K562 (cell line): ENCODE results near the gene TLR1. TPM values are rescaled to one million over a fixed set of nuclear protein-coding genes. Genes with fewer than 3 reads are reported as not detected.
A peak's percentile ranks its signal among the peaks of the same experiment; 100 is the strongest.

Experiments used
- ATAC-seq: fragments of 200-7000 bp; cut with Tn5 transposase; 3 replicates; pipeline ENCODE4 v1.9.1; 2020; ENCODE audit warnings: moderate library complexity
- BruUV-seq: library from RNA; stranded (reverse); fragments of 400-500 nt; replicated peaks from 2 replicates; lab custom pipeline; 2021; lab: Mats Ljungman, UMichigan
- CTCF ChIA-PET: fragments of 300-600 bp; formaldehyde crosslinking; extraction: SDS; loops from one replicate; lab custom pipeline; 2021; ENCODE audit warnings: low intra/inter-chr PET ratio; lab: Yijun Ruan, JAX
- POLR2A ChIA-PET: fragments of 300-600, 350-650 bp; sonication (Branson Sonifier 250); formaldehyde crosslinking; extraction: SDS; loops from one replicate; lab custom pipeline; 2021; ENCODE audit warnings: antibody characterized with exemption, inconsistent platforms; lab: Yijun Ruan, JAX
- DNase-seq, 4 experiments: peaks; one replicate each; pipeline versions ENCODE4 v3.0.0 to v3.0.0-alpha.2; 2011 to 2018; ENCODE audit warnings: low spot score in 3 of 4, mixed read lengths in 3 of 4; ENCODE audit errors: extremely low read depth in 1 of 4
- FAIRE-seq: peaks from 2 replicates; lab custom pipeline; 2011; peaks lifted over from hg19 to GRCh38; lab: Jason Lieb, UNC
- H2AFZ ChIP-seq: 2 replicates; pipeline ENCODE4 v1.6.0; 2011; ENCODE audit warnings: low read depth, low read length, control low read depth, inconsistent platforms
- H3K27ac ChIP-seq: fragments of 200-600 bp; 3 replicates; pipeline ENCODE4 v1.8.0; 2011; ENCODE audit warnings: low read depth, mild to moderate bottlenecking, control low read depth, inconsistent platforms, low read length, moderate library complexity, mixed read lengths; ENCODE audit errors: extremely low read depth
- H3K27me3 ChIP-seq, 2 experiments: fragments of 300-600 bp in 1 of 2; 2 replicates in 1 of 2; 3 replicates in 1 of 2; pipeline versions ENCODE4 v1.6.0 to v1.8.0; 2011; ENCODE audit warnings: inconsistent platforms in 2 of 2, low read length in 2 of 2, mild to moderate bottlenecking in 1 of 2, mixed read lengths in 1 of 2, moderate library complexity in 1 of 2; ENCODE audit not compliant: control insufficient read depth in 2 of 2, insufficient read depth in 2 of 2
- H3K36me3 ChIP-seq: fragments of 300-600 bp; 3 replicates; pipeline ENCODE4 v1.8.0; 2011; ENCODE audit warnings: mild to moderate bottlenecking, low read length, inconsistent platforms; ENCODE audit not compliant: control insufficient read depth, insufficient read depth
- H3K4me1 ChIP-seq, 2 experiments: fragments of 200-600 bp in 1 of 2; replicated peaks in 1 of 2; 2 replicates in 1 of 2; 3 replicates in 1 of 2; pipeline versions ENCODE4 v1.5.1 to v1.8.0; 2011; ENCODE audit warnings: inconsistent platforms in 2 of 2, low read length in 2 of 2, mild to moderate bottlenecking in 1 of 2, mixed read lengths in 1 of 2, moderate library complexity in 1 of 2; ENCODE audit not compliant: control insufficient read depth in 2 of 2, insufficient read depth in 2 of 2
- H3K4me2 ChIP-seq: 2 replicates; pipeline ENCODE4 v1.6.1; 2011; ENCODE audit warnings: low read length, control low read depth, inconsistent platforms, mixed read lengths; ENCODE audit not compliant: insufficient read depth
- H3K4me3 ChIP-seq: fragments of 200-600 bp; sonication (generic), shearing (Covaris generic); 2 replicates; pipeline ENCODE4 v1.5.1; 2016; ENCODE audit warnings: control low read depth, inconsistent platforms
- H3K79me2 ChIP-seq: fragments of 200-600 bp; 3 replicates; pipeline ENCODE4 v1.8.0; 2011; ENCODE audit warnings: low read length, inconsistent platforms; ENCODE audit not compliant: control insufficient read depth, insufficient read depth
- H3K9ac ChIP-seq, 2 experiments: 2 replicates each; pipeline versions ENCODE4 v1.6.0 to v1.6.1; 2011; ENCODE audit warnings: low read depth in 2 of 2, low read length in 2 of 2, control low read depth in 1 of 2, inconsistent platforms in 1 of 2, mild to moderate bottlenecking in 1 of 2, mixed read lengths in 1 of 2; ENCODE audit not compliant: insufficient read depth in 1 of 2
- H3K9me1 ChIP-seq: one replicate; pipeline ENCODE4 v1.6.0; 2011; ENCODE audit warnings: inconsistent platforms, mild to moderate bottlenecking, low read length, moderate library complexity; ENCODE audit not compliant: control insufficient read depth, insufficient read depth
- H3K9me3 ChIP-seq: replicated peaks from 2 replicates; pipeline ENCODE4 v1.5.1; 2011; ENCODE audit warnings: low read depth, low read length, inconsistent platforms; ENCODE audit not compliant: control insufficient read depth, insufficient read depth
- H4K20me1 ChIP-seq: replicated peaks from 2 replicates; pipeline ENCODE4 v1.6.1; 2011; ENCODE audit warnings: low read length, inconsistent platforms, mixed read lengths; ENCODE audit not compliant: control insufficient read depth, insufficient read depth
- DIDO1 ChIP-seq: fragments of 450-650 bp; IDR thresholded peaks from 2 replicates; pipeline ENCODE4 v1.6.1; 2016; ENCODE audit warnings: low read depth, missing biosample characterization, missing genetic modification characterization
- HNRNPH1 ChIP-seq: fragments of 200-400 bp; formaldehyde crosslinking; optimal IDR thresholded peaks from 2 replicates; pipeline ENCODE3; 2017; ENCODE audit warnings: low read depth, mild to moderate bottlenecking, low read length, moderate library complexity
- HNRNPK ChIP-seq: fragments of 200-400 bp; formaldehyde crosslinking; IDR thresholded peaks from one replicate; pipeline ENCODE4 v1.6.1; 2018; ENCODE audit warnings: mild to moderate bottlenecking, low read depth, low read length; ENCODE audit not compliant: poor library complexity, severe bottlenecking
- JUNB ChIP-seq: fragments of 450-650 bp; formaldehyde crosslinking; conservative IDR thresholded peaks from 2 replicates; pipeline ENCODE4 v1.4.0; 2020; ENCODE audit warnings: mild to moderate bottlenecking
- KAT7 ChIP-seq: sonication (generic); formaldehyde crosslinking; IDR thresholded peaks from 2 replicates; pipeline ENCODE4 v1.8.0; 2022; ENCODE audit warnings: missing genetic modification reagents, mild to moderate bottlenecking, borderline replicate concordance
- MCM2 ChIP-seq: fragments of 450-650 bp; IDR thresholded peaks from 2 replicates; pipeline ENCODE4 v1.6.1; 2017; ENCODE audit warnings: low read depth, mild to moderate bottlenecking
- PATZ1 ChIP-seq: fragments of 250-450 bp; sonication (Bioruptor Pico); IDR thresholded peaks from 2 replicates; pipeline ENCODE4 v1.5.0; 2020; ENCODE audit warnings: mild to moderate bottlenecking, borderline replicate concordance
- SOX6 ChIP-seq: fragments of 450-650 bp; IDR thresholded peaks from 2 replicates; pipeline ENCODE4 v1.6.1; 2014; ENCODE audit warnings: mild to moderate bottlenecking
- TAL1 ChIP-seq: fragments of 450-650 bp; IDR thresholded peaks from 2 replicates; pipeline ENCODE4 v1.6.1; 2016; ENCODE audit warnings: mild to moderate bottlenecking
- TBL1XR1 ChIP-seq, 2 experiments: IDR thresholded peaks; 2 replicates each; pipeline ENCODE4 v1.6.1; 2012; ENCODE audit warnings: improper control_type of control experiment in 2 of 2, low read length in 2 of 2, mild to moderate bottlenecking in 1 of 2
- TCF3 ChIP-seq: sonication (generic); formaldehyde crosslinking; IDR thresholded peaks from 2 replicates; pipeline ENCODE4 v1.4.0; 2020; ENCODE audit warnings: mild to moderate bottlenecking, missing genetic modification reagents
- ZHX1 ChIP-seq: fragments of 150-350 bp; conservative IDR thresholded peaks from 2 replicates; pipeline ENCODE4 v1.6.1; 2014; ENCODE audit warnings: low read length
- ZNF507 ChIP-seq: conservative IDR thresholded peaks from 2 replicates; pipeline ENCODE4 v1.6.1; 2017; ENCODE audit warnings: missing genetic modification characterization, missing compliant biosample characterization
- ZNF589 ChIP-seq: fragments of 200-800 bp; sonication (Bioruptor generic); IDR thresholded peaks from 2 replicates; pipeline ENCODE4 v1.6.1; 2016; ENCODE audit warnings: low read depth, missing genetic modification characterization, missing compliant biosample characterization
- ZNF696 ChIP-seq: fragments of 250-450 bp; sonication (Bioruptor Pico); conservative IDR thresholded peaks from 2 replicates; pipeline ENCODE4 v1.4.0; 2020; ENCODE audit warnings: mild to moderate bottlenecking, moderate library complexity
- WGBS: fragments of 100-300 bp; shearing (Covaris generic); methylation state at CpG from one replicate; pipeline ENCODE4 v1.1.6; 2016; ENCODE audit warnings: low coverage, mixed read lengths; ENCODE audit not compliant: insufficient coverage; ENCODE audit errors: missing lambda C conversion rate; 5-methylcytosine and 5-hydroxymethylcytosine counted together
- in situ Hi-C: fragments of 300-500 bp; cut with MboI; formaldehyde crosslinking; loops from 4 replicates; pipeline ENCODE4 v1.15.0; 2018; ENCODE audit warnings: inconsistent platforms, mixed read lengths
- intact Hi-C: fragments of 100-400 bp; cut with micrococcal nuclease; formaldehyde crosslinking; loops from 2 replicates; pipeline ENCODE4 v1.14.2; 2022
- polyA plus RNA-seq, 8 experiments: library from polyadenylated mRNA; depleted of rRNA in 4 of 8; stranded (reverse) in 5 of 8; unstranded in 3 of 8; fragments of >200 nt; fragmentation: Nextera tagmentation in 2 of 8; fragmentation: Illumina TruSeq in 1 of 8; extraction: Ambion mirVana in 2 of 8; extraction: Trizol in 1 of 8; gene quantifications; 2 replicates each; pipeline versions ENCODE4 v1.2.1 to v1.2.3, GENCODE V29; 2011 to 2014; ENCODE audit warnings: inconsistent platforms in 1 of 8, missing spikeins in 1 of 8
- total RNA-seq, 7 experiments: library from RNA; depleted of rRNA in 6 of 7; stranded (reverse); fragments of >200 nt in 6 of 7; fragmentation: Illumina TruSeq in 2 of 7; extraction: Trizol in 2 of 7; gene quantifications; 2 replicates each; pipeline versions ENCODE4 v1.2.1 to v1.2.3, GENCODE V29; 2011 to 2021; ENCODE audit warnings: low replicate concordance in 1 of 7
- TF ChIP-seq, protein P1 (sequence below): IDR thresholded peaks from 3 replicates; pipeline ENCODE4 v1.6.1; 2011; ENCODE audit warnings: borderline replicate concordance, mild to moderate bottlenecking, moderate library complexity; ENCODE audit not compliant: insufficient read length; ENCODE audit errors: extremely low read depth

TLR1 gene
- total and polyA plus RNA-seq, 9 of the 15 experiments (the other 6 are each of a cell fraction or from before 2014, with no cell fraction given): 0.11 to 0.49 (median 0.29) TPM

- Histone ChIP-seq H3K9me3 (no peaks in the 10 kb centered on the region), H4K20me1 (no peaks in the 10 kb centered on the region), H3K27me3 (peaks cover 6 to 33% of the 10 kb centered on the region in 2 experiments), H2AFZ (0 out of 2 replicates have a peak overlapping the region, but pooled peaks have one; percentile 7), H3K36me3 (no peaks in the 10 kb centered on the region), H3K9me1 (no peaks in the 10 kb centered on the region), H3K9ac (no peak overlapping the region), H3K27ac (no peak overlapping the region), H3K4me2 (no peak overlapping the region), H3K79me2 (no peaks in the 10 kb centered on the region), H3K4me3 (no peak overlapping the region), H3K4me1 (no peaks in the 10 kb centered on the region; a peak in 2 of 5 replicates)
- 25% methylated on average over 14 of the region's 14 CpGs for WGBS
- CTCF ChIA-PET: interaction anchor here (0.6 kb wide), 1 partner anchor 581 kb away, joined by 3 read pairs; no protein-coding TSS in a partner anchor
- DNase-seq (no peak), FAIRE-seq (no peak), ATAC-seq (no peak)
- POLR2A ChIA-PET: no interaction called here
- no TSS peak for BruUV-seq
- intact Hi-C loops: no loop called here
- in situ Hi-C loops: loop anchor here (10.0 kb wide), 1 partner anchor 382 kb away; no protein-coding TSS in a partner anchor
- no peak for TF ChIP-seq HNRNPH1
- no peak for TF ChIP-seq ZNF589
- TF ChIP-seq DIDO1: no peak
- no peak for TF ChIP-seq SOX6
- no peak for TF ChIP-seq HNRNPK
- TF ChIP-seq, protein P1, sequence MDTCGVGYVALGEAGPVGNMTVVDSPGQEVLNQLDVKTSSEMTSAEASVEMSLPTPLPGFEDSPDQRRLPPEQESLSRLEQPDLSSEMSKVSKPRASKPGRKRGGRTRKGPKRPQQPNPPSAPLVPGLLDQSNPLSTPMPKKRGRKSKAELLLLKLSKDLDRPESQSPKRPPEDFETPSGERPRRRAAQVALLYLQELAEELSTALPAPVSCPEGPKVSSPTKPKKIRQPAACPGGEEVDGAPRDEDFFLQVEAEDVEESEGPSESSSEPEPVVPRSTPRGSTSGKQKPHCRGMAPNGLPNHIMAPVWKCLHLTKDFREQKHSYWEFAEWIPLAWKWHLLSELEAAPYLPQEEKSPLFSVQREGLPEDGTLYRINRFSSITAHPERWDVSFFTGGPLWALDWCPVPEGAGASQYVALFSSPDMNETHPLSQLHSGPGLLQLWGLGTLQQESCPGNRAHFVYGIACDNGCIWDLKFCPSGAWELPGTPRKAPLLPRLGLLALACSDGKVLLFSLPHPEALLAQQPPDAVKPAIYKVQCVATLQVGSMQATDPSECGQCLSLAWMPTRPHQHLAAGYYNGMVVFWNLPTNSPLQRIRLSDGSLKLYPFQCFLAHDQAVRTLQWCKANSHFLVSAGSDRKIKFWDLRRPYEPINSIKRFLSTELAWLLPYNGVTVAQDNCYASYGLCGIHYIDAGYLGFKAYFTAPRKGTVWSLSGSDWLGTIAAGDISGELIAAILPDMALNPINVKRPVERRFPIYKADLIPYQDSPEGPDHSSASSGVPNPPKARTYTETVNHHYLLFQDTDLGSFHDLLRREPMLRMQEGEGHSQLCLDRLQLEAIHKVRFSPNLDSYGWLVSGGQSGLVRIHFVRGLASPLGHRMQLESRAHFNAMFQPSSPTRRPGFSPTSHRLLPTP: no peak
- no peak for TF ChIP-seq KAT7 (CRISPR knock-in tag)
- TF ChIP-seq TAL1: no peak
- no peak for TF ChIP-seq TBL1XR1 (IDR thresholded peaks at IDR 0.05; ENCODE audit: low read length in 2 of 2)
- no peak for TF ChIP-seq PATZ1
- TF ChIP-seq ZHX1: no peak
- no peak for TF ChIP-seq ZNF507 (tag)
- no peak for TF ChIP-seq JUNB (CRISPR knock-in tag)
- TF ChIP-seq ZNF696 (CRISPR knock-in tag): no peak
- TF ChIP-seq TCF3 (CRISPR knock-in tag): no peak
- no peak for TF ChIP-seq MCM2
These were observed 42.0 kb downstream of the TLR1 start for GRCh38 chr4:38762560-38762959.
